HCT116 (cell line): ENCODE results near the gene LDAH.

Source experiments
- CTCF ChIP-seq, 3 experiments: fragments of 200-600 bp in 1 of 3; sonication (generic) in 1 of 3; IDR thresholded peaks in 2 of 3; conservative IDR thresholded peaks in 1 of 3; 2 replicates each; pipeline ENCODE4 v1.5.1; 2012 to 2017; ENCODE audit warnings: low read depth in 2 of 3, low read length in 2 of 3, antibody characterized with exemption in 1 of 3, borderline replicate concordance in 1 of 3, control low read depth in 1 of 3, mild to moderate bottlenecking in 1 of 3, mixed read lengths in 1 of 3, mixed run types in 1 of 3, moderate library complexity in 1 of 3; ENCODE audit not compliant: insufficient read depth in 1 of 3
- ELF1 ChIP-seq: IDR thresholded peaks from 2 replicates; pipeline ENCODE4 v1.6.1; 2012; ENCODE audit warnings: low read depth, borderline replicate concordance
- EZH2phosphoT487 ChIP-seq: fragments of 200-600 bp; IDR thresholded peaks from 2 replicates; pipeline ENCODE4 v1.6.1; 2018; ENCODE audit warnings: antibody characterized with exemption, borderline replicate concordance
- JUND ChIP-seq: IDR thresholded peaks from 2 replicates; pipeline ENCODE4 v1.6.1; 2012
- POLR2A ChIP-seq: IDR thresholded peaks from 2 replicates; pipeline ENCODE4 v1.7.0; 2011; ENCODE audit warnings: borderline replicate concordance; ENCODE audit not compliant: insufficient read depth, insufficient read length; ENCODE audit errors: extremely low read depth
- POLR2AphosphoS5 ChIP-seq: IDR thresholded peaks from 2 replicates; pipeline ENCODE4 v1.6.1; 2011; ENCODE audit warnings: mild to moderate bottlenecking, low read depth, low read length, moderate library complexity
- RAD21 ChIP-seq: IDR thresholded peaks from 2 replicates; pipeline ENCODE4 v1.6.1; 2012; ENCODE audit warnings: low read depth, mild to moderate bottlenecking
- SP1 ChIP-seq: IDR thresholded peaks from 2 replicates; pipeline ENCODE4 v1.6.1; 2012; ENCODE audit warnings: low read depth
- SRF ChIP-seq: IDR thresholded peaks from 2 replicates; pipeline ENCODE4 v1.6.1; 2012; ENCODE audit warnings: low read depth
- TCF7L2 ChIP-seq: IDR thresholded peaks from 2 replicates; pipeline ENCODE4 v1.7.0; 2011; ENCODE audit warnings: borderline replicate concordance, inconsistent platforms; ENCODE audit not compliant: insufficient read depth, insufficient read length; ENCODE audit errors: extremely low read depth
- YY1 ChIP-seq: IDR thresholded peaks from 2 replicates; pipeline ENCODE4 v1.6.1; 2011; ENCODE audit warnings: low read length, low read depth, moderate library complexity, mild to moderate bottlenecking; ENCODE audit not compliant: insufficient replicate concordance; ENCODE audit errors: extremely low read depth
- ZBTB33 ChIP-seq: IDR thresholded peaks from 2 replicates; pipeline ENCODE4 v1.6.1; 2011; ENCODE audit warnings: mild to moderate bottlenecking, low read length, moderate library complexity; ENCODE audit not compliant: insufficient replicate concordance; ENCODE audit errors: extremely low read depth
- ZFX ChIP-seq: fragments of 450-650 bp; IDR thresholded peaks from 2 replicates; pipeline ENCODE4 v1.6.1; 2017
- ZNF274 ChIP-seq: fragments of 200-500 bp; sonication (Bioruptor generic); IDR thresholded peaks from 2 replicates; pipeline ENCODE4 v1.6.1; 2014; ENCODE audit warnings: mild to moderate bottlenecking, low read depth, low read length, inconsistent platforms

GRCh38 chr2:20643826-20644225, 179.1 kb downstream of the LDAH start:
- TF ChIP-seq POLR2AphosphoS5: no peak
- TF ChIP-seq ZNF274: no peak
- no peak for TF ChIP-seq CTCF (IDR thresholded peaks at IDR 0.05 in 2 of 3, conservative IDR thresholded peaks at IDR 0.05 in 1 of 3; ENCODE audit: borderline replicate concordance in 1 of 3, insufficient read depth in 1 of 3, low read depth in 2 of 3, low read length in 2 of 3)
- TF ChIP-seq SRF: no peak
- TF ChIP-seq POLR2A: no peak
- no peak for TF ChIP-seq JUND
- TF ChIP-seq ZBTB33: no peak
- no peak for TF ChIP-seq SP1
- TF ChIP-seq EZH2phosphoT487: no peak
- no peak for TF ChIP-seq ELF1
- no peak for TF ChIP-seq YY1
- no peak for TF ChIP-seq ZFX
- no peak for TF ChIP-seq RAD21
- TF ChIP-seq TCF7L2: no peak
